Fibroblast of lung (primary cell): Measurements from ENCODE around the gene EYA3. TPM values are rescaled to one million over a fixed set of nuclear protein-coding genes. Genes with fewer than 3 reads are reported as not detected.

Experiments used
- DNase-seq, 2 donors: peaks; one replicate each; pipeline versions ENCODE4 v3.0.0 to v3.0.0-alpha.2; 2010; ENCODE audit warnings: low read depth in 2 of 2
- H2AFZ ChIP-seq: 2 replicates; pipeline ENCODE4 v1.5.1; 2012; ENCODE audit warnings: low read length, control low read depth, inconsistent platforms
- H3K27ac ChIP-seq: 2 replicates; pipeline ENCODE4 v1.5.1; 2011; ENCODE audit warnings: low read length, control low read depth; ENCODE audit not compliant: insufficient read depth
- H3K27me3 ChIP-seq: 2 replicates; pipeline ENCODE4 v1.5.1; 2011; ENCODE audit warnings: mild to moderate bottlenecking, low read length; ENCODE audit not compliant: control insufficient read depth, insufficient read depth
- H3K36me3 ChIP-seq: 2 replicates; pipeline ENCODE4 v1.5.1; 2011; ENCODE audit warnings: low read length; ENCODE audit not compliant: control insufficient read depth, insufficient read depth
- H3K4me1 ChIP-seq: 2 replicates; pipeline ENCODE4 v1.5.1; 2011; ENCODE audit warnings: low read length; ENCODE audit not compliant: control insufficient read depth, insufficient read depth; ENCODE audit errors: extremely low read depth
- H3K4me2 ChIP-seq: 2 replicates; pipeline ENCODE4 v1.5.1; 2011; ENCODE audit warnings: low read length, control low read depth; ENCODE audit not compliant: insufficient read depth; ENCODE audit errors: extremely low read depth
- H3K4me3 ChIP-seq, 4 experiments: fragments of 200-600 bp in 1 of 4; sonication (generic) in 1 of 4; replicated peaks in 1 of 4; 2 replicates each; pipeline ENCODE4 v1.5.1; 2011 to 2016; ENCODE audit warnings: low read length in 4 of 4, low read depth in 3 of 4, mild to moderate bottlenecking in 3 of 4, control low read depth in 2 of 4, inconsistent platforms in 1 of 4, mixed read lengths in 1 of 4; ENCODE audit not compliant: insufficient read depth in 1 of 4; ENCODE audit errors: control extremely low read depth in 1 of 4
- H3K79me2 ChIP-seq: 2 replicates; pipeline ENCODE4 v1.5.1; 2012; ENCODE audit warnings: mild to moderate bottlenecking, low read length, inconsistent platforms; ENCODE audit not compliant: control insufficient read depth, insufficient read depth
- H3K9ac ChIP-seq: 2 replicates; pipeline ENCODE4 v1.5.1; 2011; ENCODE audit warnings: mild to moderate bottlenecking, low read length, control low read depth; ENCODE audit not compliant: insufficient read depth
- H3K9me3 ChIP-seq: 2 replicates; pipeline ENCODE4 v1.5.1; 2012; ENCODE audit warnings: low read depth, low read length; ENCODE audit not compliant: control insufficient read depth, insufficient read depth
- H4K20me1 ChIP-seq: 2 replicates; pipeline ENCODE4 v1.5.1; 2011; ENCODE audit warnings: low read length; ENCODE audit not compliant: control insufficient read depth, insufficient read depth; ENCODE audit errors: extremely low read depth
- CTCF ChIP-seq, 2 donors: IDR thresholded peaks in 1 of 2; conservative IDR thresholded peaks in 1 of 2; 1 replicate in 1 of 2; 2 replicates in 1 of 2; pipeline ENCODE4 v1.5.1; 2011 to 2012; ENCODE audit warnings: low read length in 2 of 2, control low read depth in 1 of 2, inconsistent platforms in 1 of 2, low read depth in 1 of 2, mild to moderate bottlenecking in 1 of 2
- EZH2 ChIP-seq: IDR thresholded peaks from 2 replicates; pipeline ENCODE4 v1.5.1; 2012; ENCODE audit warnings: low read length, control low read depth, mild to moderate bottlenecking; ENCODE audit errors: missing control alignments
- polyA minus RNA-seq: library from RNA; depleted of rRNA, polyadenylated mRNA; stranded (reverse); fragments of >200 nt; gene quantifications from 2 replicates; pipeline ENCODE4 v1.2.3, GENCODE V29; 2011; ENCODE audit warnings: low replicate concordance
- polyA plus RNA-seq, 2 donors: library from polyadenylated mRNA; depleted of rRNA in 1 of 2; stranded (reverse) in 1 of 2; unstranded in 1 of 2; fragments of >200 nt; gene quantifications; 2 replicates each; pipeline ENCODE4 v1.2.1, GENCODE V29; 2011 to 2012; ENCODE audit warnings: missing spikeins in 1 of 2
- total RNA-seq: library from RNA; depleted of rRNA; stranded (reverse); fragments of >200 nt; gene quantifications from 2 replicates; pipeline ENCODE4 v1.2.1, GENCODE V29; 2014

The EYA3 gene
- total RNA-seq: 11.2 and 11.3 TPM in 2 replicates
- polyA plus RNA-seq: 15.4 and 17.5 TPM in 2 replicates
- 8.5 and 8.7 TPM in 2 replicates for polyA plus RNA-seq (2012)
- polyA minus RNA-seq: 14.6 and 18.5 TPM in 2 replicates

GRCh38 chr1:28088168-28088961, at the start of gene EYA3:
TSS of gene EYA3 (minus strand) at chr1:28088610. CDS start at chr1:28058026, 30,584 bp downstream.
- Histone ChIP-seq H4K20me1 (no peaks in the 10 kb centered on the region), H3K4me3 (peak within 1 kb of the TSS; percentile 50 to 100 (median 86)), H3K9ac (peak within 1 kb of the TSS; percentile 70), H3K4me2 (peak within 1 kb of the TSS; percentile 88), H3K4me1 (peaks cover 4% of the 10 kb centered on the region), H3K27me3 (no peaks in the 10 kb centered on the region), H3K9me3 (no peaks in the 10 kb centered on the region), H3K79me2 (peaks cover 45% of the 10 kb centered on the region), H2AFZ (peak within 1 kb of the TSS; percentile 88), H3K36me3 (no peaks in the 10 kb centered on the region), H3K27ac (peak within 1 kb of the TSS; percentile 81)
- TF ChIP-seq CTCF (conservative IDR thresholded peaks at IDR 0.05 in 1 of 2, IDR thresholded peaks at IDR 0.05 in 1 of 2; ENCODE audit: low read depth in 1 of 2, low read length in 2 of 2) (no peak), EZH2 (no peak)
- DNase-seq: peak; percentile 97 to 98

DNA sequence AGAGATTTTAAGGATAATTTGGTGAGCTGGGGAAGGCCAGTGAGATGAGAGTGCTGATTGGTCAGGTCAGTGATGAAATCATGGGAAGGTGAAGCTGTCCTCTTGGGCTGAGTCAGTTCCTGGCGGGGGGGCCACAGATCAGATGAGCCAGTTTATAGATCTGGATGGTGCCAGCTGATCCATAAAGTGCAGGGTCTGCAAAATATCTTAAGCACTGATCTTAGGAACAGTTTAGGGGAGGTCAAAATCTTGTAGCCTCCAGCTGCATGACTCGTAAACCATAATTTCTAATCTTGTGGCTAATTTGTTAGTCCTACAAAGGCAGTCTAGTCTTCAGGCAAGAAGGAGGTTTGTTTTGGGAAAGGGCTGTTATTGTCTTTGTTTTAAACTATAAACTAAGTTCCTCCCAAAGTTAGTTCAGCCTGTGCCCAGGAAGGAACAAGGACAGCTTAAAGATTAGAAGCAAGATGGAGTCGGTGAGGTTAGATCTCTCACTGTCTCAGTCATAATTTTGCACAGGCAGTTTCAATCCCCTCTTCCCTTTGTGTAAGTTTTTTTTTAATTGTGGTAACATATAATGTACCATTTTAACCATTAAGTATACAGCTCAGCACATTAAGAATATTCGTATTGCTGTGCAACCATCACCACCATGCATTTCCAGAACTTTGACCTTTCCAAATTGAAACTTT, 48.7 kb upstream of the EYA3 start:
- TF ChIP-seq CTCF (conservative IDR thresholded peaks at IDR 0.05 in 1 of 2, IDR thresholded peaks at IDR 0.05 in 1 of 2; ENCODE audit: low read depth in 1 of 2, low read length in 2 of 2): no peak
- TF ChIP-seq EZH2: no peak
- Histone ChIP-seq H4K20me1 (no peaks in the 10 kb centered on the region), H3K27me3 (no peaks in the 10 kb centered on the region), H3K36me3 (no peaks in the 10 kb centered on the region), H3K9me3 (no peaks in the 10 kb centered on the region), H3K4me3 (no peak overlapping the region), H3K9ac (no peak overlapping the region), H2AFZ (no peak overlapping the region), H3K79me2 (no peaks in the 10 kb centered on the region), H3K4me2 (no peak overlapping the region), H3K27ac (no peak overlapping the region), H3K4me1 (peaks cover 2% of the 10 kb centered on the region)
- DNase-seq: peak in 1 of 2 donors; percentile 24

DNA sequence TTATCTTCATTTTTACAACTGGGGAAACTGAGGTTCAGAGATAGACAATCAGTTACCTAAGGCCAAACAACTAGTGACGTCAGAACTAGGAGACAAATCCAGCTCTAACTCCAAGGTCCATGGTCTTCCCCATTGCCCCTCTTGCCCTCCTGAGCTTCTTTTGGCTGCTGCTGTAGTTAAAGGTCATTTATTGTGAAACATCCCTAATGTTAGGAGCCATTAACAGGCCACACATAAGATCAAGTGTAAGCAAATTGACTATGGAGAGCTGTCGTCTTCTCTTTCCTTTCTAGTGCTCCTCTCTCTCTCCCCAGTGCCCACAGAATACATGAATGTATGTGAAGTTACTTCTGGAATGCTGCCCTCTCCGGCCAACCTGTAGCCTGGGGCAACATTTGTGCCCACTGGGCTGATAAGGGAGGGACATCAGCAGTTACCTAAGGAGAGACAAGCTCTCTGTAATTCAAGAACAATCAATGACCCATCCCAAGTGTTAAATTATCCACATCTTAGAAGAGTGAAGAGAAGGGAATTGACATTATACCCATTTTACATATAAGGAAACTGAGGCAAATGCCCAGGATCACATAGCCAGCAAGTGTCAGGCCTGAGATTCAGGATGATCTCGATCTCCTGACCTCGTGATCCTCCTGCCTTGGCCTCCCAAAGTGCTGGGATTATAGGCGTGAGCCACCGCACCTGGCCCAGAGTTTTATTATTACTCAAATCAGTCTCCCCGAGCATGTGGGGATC, 47.9 kb upstream of the EYA3 start:
- no peak for DNase-seq
- H3K4me1 ChIP-seq: peaks cover 2% of the 10 kb centered on the region
- no peak overlapping the region for H3K4me2 ChIP-seq
- no peaks in the 10 kb centered on the region for H3K36me3 ChIP-seq
- H4K20me1 ChIP-seq: no peaks in the 10 kb centered on the region
- H3K9ac ChIP-seq: no peak overlapping the region
- TF ChIP-seq CTCF (conservative IDR thresholded peaks at IDR 0.05 in 1 of 2, IDR thresholded peaks at IDR 0.05 in 1 of 2; ENCODE audit: low read depth in 1 of 2, low read length in 2 of 2): no peak
- no peak for TF ChIP-seq EZH2
- no peak overlapping the region for H2AFZ ChIP-seq
- H3K4me3 ChIP-seq: no peak overlapping the region
- no peaks in the 10 kb centered on the region for H3K79me2 ChIP-seq
- no peaks in the 10 kb centered on the region for H3K9me3 ChIP-seq
- no peaks in the 10 kb centered on the region for H3K27me3 ChIP-seq
- no peak overlapping the region for H3K27ac ChIP-seq
